IMR-90 (cell line): ENCODE measurements around the gene KLKB1.

ENCODE experiments used
- CTCF ChIP-seq: conservative IDR thresholded peaks from 2 replicates; pipeline ENCODE4 v1.5.1; 2012; ENCODE audit warnings: mild to moderate bottlenecking, low read depth, low read length, improper control_type of control experiment
- MAZ ChIP-seq: IDR thresholded peaks from 2 replicates; pipeline ENCODE4 v1.6.1; 2012; ENCODE audit warnings: low read depth, mild to moderate bottlenecking, low read length, improper control_type of control experiment, moderate library complexity, borderline replicate concordance
- MXI1 ChIP-seq: IDR thresholded peaks from 2 replicates; pipeline ENCODE4 v1.6.1; 2012; ENCODE audit warnings: low read depth, mild to moderate bottlenecking, low read length, moderate library complexity, borderline replicate concordance
- POLR2A ChIP-seq: IDR thresholded peaks from 2 replicates; pipeline ENCODE4 v1.6.1; 2012; ENCODE audit warnings: mild to moderate bottlenecking, low read depth, low read length
- RAD21 ChIP-seq: IDR thresholded peaks from 2 replicates; pipeline ENCODE4 v1.6.1; 2012; ENCODE audit warnings: low read length, improper control_type of control experiment
- RCOR1 ChIP-seq: IDR thresholded peaks from 2 replicates; pipeline ENCODE4 v1.6.1; 2012; ENCODE audit warnings: mild to moderate bottlenecking, low read length, improper control_type of control experiment; ENCODE audit not compliant: insufficient replicate concordance
- RFX5 ChIP-seq: IDR thresholded peaks from 2 replicates; pipeline ENCODE4 v1.8.0; 2012; ENCODE audit warnings: low read depth, mild to moderate bottlenecking, low read length, moderate library complexity

GRCh38 chr4:186250760-186251159, 23.5 kb downstream of the KLKB1 start:
- no peak for TF ChIP-seq RAD21
- no peak for TF ChIP-seq CTCF
- TF ChIP-seq MAZ, result no peak
- no peak for TF ChIP-seq MXI1
- TF ChIP-seq RCOR1, result no peak
- no peak for TF ChIP-seq POLR2A
- no peak for TF ChIP-seq RFX5
